Testis (tissue), 3 donors: ENCODE results near the gene PRELID1. TPM values are rescaled to one million over a fixed set of nuclear protein-coding genes. Genes with fewer than 3 reads are reported as not detected.

Source experiments
- DNase-seq: peaks from one replicate; pipeline ENCODE4 v3.0.0-alpha.2; 2019
- H3K27ac ChIP-seq, 2 donors: fragments of 200-600 bp; sonication (generic); one replicate each; pipeline ENCODE4 v1.5.1; 2019
- H3K27me3 ChIP-seq: fragments of 200-600 bp; sonication (generic); one replicate; pipeline ENCODE4 v1.5.1; 2019
- H3K36me3 ChIP-seq: fragments of 200-600 bp; sonication (generic); one replicate; pipeline ENCODE4 v1.5.1; 2017; ENCODE audit warnings: low read depth; ENCODE audit errors: missing control alignments
- H3K4me1 ChIP-seq: fragments of 200-600 bp; sonication (generic); one replicate; pipeline ENCODE4 v1.5.1; 2019
- H3K4me3 ChIP-seq, 2 donors: fragments of 200-600 bp; sonication (generic); one replicate each; pipeline ENCODE4 v1.5.1; 2017 to 2019
- H3K9me3 ChIP-seq: fragments of 200-600 bp; sonication (generic); one replicate; pipeline ENCODE4 v1.5.1; 2017
- POLR2A ChIP-seq: fragments of 450-650 bp; IDR thresholded peaks from one replicate; pipeline ENCODE4 v1.6.1; 2017; ENCODE audit warnings: antibody characterized with exemption, mild to moderate bottlenecking, moderate library complexity
- WGBS, 2 donors: methylation state at CpG; one replicate each; pipeline ENCODE4 v1.1.5; 2018; 5-methylcytosine and 5-hydroxymethylcytosine counted together
- intact Hi-C: fragments of 100-400 bp; cut with DNase I; formaldehyde crosslinking; loops from one replicate; pipeline ENCODE4 v1.15.1; 2023; ENCODE audit warnings: low total_unique reads
- polyA plus RNA-seq: library from polyadenylated mRNA; stranded (reverse); fragments of 350-450 nt; fragmentation: Illumina TruSeq; extraction: RNeasy Lipid Tissue Mini Kit (QIAGEN cat#74804); gene quantifications from one replicate; pipeline ENCODE4 v1.2.3, GENCODE V29; 2014; ENCODE audit warnings: low read depth, low replicate concordance; ENCODE audit not compliant: insufficient read depth
- total RNA-seq, 2 donors: library from RNA; depleted of rRNA; stranded (reverse); fragments of >200 nt; gene quantifications; one replicate each; pipeline ENCODE4 v1.2.3, GENCODE V29; 2016
- TF ChIP-seq, protein P1 (sequence below), 3 experiments: fragments of 450-650 bp in 2 of 3; fragments of 200-600 bp in 1 of 3; sonication (generic) in 1 of 3; IDR thresholded peaks; one replicate each; pipeline ENCODE4 v1.5.1; 2016 to 2019; ENCODE audit warnings: antibody characterized with exemption in 3 of 3, mild to moderate bottlenecking in 2 of 3, moderate library complexity in 1 of 3

The PRELID1 gene
- total and polyA plus RNA-seq, 3 donors from 2014 or later = 65.7 to 83.4 (median 78.3) TPM

DNA sequence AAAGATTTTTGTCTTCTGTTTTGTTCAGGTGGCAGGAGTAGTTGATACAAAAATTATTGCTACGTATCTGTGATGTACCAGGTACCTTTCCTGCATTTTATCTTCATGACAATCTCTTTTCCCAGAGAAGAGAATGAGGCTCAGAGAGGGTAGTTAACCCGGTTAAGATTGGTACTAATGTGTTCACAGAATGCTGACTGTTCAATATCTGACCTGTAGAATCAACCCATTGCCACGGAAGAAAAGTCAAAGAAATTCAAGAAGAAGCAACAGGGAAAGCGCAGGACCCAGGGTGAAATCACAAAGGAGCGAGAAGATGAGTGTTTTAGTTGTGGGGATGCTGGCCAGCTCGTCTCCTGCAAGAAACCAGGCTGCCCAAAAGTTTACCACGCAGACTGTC, 11.9 kb upstream of the PRELID1 start:
- H3K36me3 ChIP-seq = no peaks in the 10 kb centered on the region
- TF ChIP-seq, protein P1, sequence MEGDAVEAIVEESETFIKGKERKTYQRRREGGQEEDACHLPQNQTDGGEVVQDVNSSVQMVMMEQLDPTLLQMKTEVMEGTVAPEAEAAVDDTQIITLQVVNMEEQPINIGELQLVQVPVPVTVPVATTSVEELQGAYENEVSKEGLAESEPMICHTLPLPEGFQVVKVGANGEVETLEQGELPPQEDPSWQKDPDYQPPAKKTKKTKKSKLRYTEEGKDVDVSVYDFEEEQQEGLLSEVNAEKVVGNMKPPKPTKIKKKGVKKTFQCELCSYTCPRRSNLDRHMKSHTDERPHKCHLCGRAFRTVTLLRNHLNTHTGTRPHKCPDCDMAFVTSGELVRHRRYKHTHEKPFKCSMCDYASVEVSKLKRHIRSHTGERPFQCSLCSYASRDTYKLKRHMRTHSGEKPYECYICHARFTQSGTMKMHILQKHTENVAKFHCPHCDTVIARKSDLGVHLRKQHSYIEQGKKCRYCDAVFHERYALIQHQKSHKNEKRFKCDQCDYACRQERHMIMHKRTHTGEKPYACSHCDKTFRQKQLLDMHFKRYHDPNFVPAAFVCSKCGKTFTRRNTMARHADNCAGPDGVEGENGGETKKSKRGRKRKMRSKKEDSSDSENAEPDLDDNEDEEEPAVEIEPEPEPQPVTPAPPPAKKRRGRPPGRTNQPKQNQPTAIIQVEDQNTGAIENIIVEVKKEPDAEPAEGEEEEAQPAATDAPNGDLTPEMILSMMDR (IDR thresholded peaks at IDR 0.05) = no peak
- TF ChIP-seq POLR2A = no peak
- H3K9me3 ChIP-seq = no peaks in the 10 kb centered on the region
- no peak overlapping the region for H3K27ac ChIP-seq
- H3K27me3 ChIP-seq = no peaks in the 10 kb centered on the region
- H3K4me3 ChIP-seq = no peak overlapping the region
- WGBS, 2 donors = 96% methylated on average over 7 of the region's 7 CpGs
- intact Hi-C loops = no loop called here
- H3K4me1 ChIP-seq = no peaks in the 10 kb centered on the region
- DNase-seq = no peak

- no peaks in the 10 kb centered on the region for H3K36me3 ChIP-seq
- H3K9me3 ChIP-seq = no peaks in the 10 kb centered on the region
- intact Hi-C loops = no loop called here
- H3K27me3 ChIP-seq = no peaks in the 10 kb centered on the region
- H3K27ac ChIP-seq = no peak overlapping the region
- 89 to 90% methylated on average over 9 to 12 of the region's 12 CpGs for WGBS, 2 donors
- DNase-seq = no peak
- H3K4me1 ChIP-seq = no peaks in the 10 kb centered on the region
- no peak overlapping the region for H3K4me3 ChIP-seq
- TF ChIP-seq POLR2A = no peak
- TF ChIP-seq, protein P1 (IDR thresholded peaks at IDR 0.05) = no peak
These were observed 9.6 kb upstream of the PRELID1 start for GRCh38 chr5:177293819-177294581.

GRCh38 chr5:177294632-177295031, 9.0 kb upstream of the PRELID1 start:
- no peaks in the 10 kb centered on the region for H3K36me3 ChIP-seq
- intact Hi-C loops = no loop called here
- TF ChIP-seq, protein P1 (IDR thresholded peaks at IDR 0.05) = no peak
- TF ChIP-seq POLR2A = no peak

GRCh38 chr5:177295924-177296323, 7.7 kb upstream of the PRELID1 start:
- intact Hi-C loops = no loop called here
- 85 to 91% methylated on average over 9 of the region's 9 CpGs for WGBS, 2 donors
- Histone ChIP-seq H3K27me3 (no peaks in the 10 kb centered on the region), H3K4me3 (no peak overlapping the region), H3K9me3 (no peaks in the 10 kb centered on the region), H3K36me3 (no peaks in the 10 kb centered on the region), H3K27ac (no peak overlapping the region), H3K4me1 (peaks cover 3% of the 10 kb centered on the region)
- DNase-seq = no peak
- TF ChIP-seq, protein P1 (IDR thresholded peaks at IDR 0.05) = no peak
- TF ChIP-seq POLR2A = no peak

More at GRCh38 chr5:177294632-177295031, 9.0 kb upstream of the PRELID1 start:
- no peaks in the 10 kb centered on the region for H3K9me3 ChIP-seq
- H3K4me1 ChIP-seq = no peaks in the 10 kb centered on the region
- no peak for DNase-seq
- H3K27me3 ChIP-seq = no peaks in the 10 kb centered on the region
- H3K4me3 ChIP-seq = no peak overlapping the region
- no peak overlapping the region for H3K27ac ChIP-seq
- WGBS, 2 donors = 89 to 92% methylated on average over 3 of the region's 3 CpGs

GRCh38 chr5:177296581-177296980, 7.0 kb upstream of the PRELID1 start:
- Histone ChIP-seq H3K27me3 (no peaks in the 10 kb centered on the region), H3K27ac (no peak overlapping the region), H3K36me3 (no peaks in the 10 kb centered on the region), H3K4me3 (no peak overlapping the region), H3K9me3 (no peaks in the 10 kb centered on the region), H3K4me1 (peaks cover 3% of the 10 kb centered on the region)
- WGBS, 2 donors = 49 to 55% methylated on average over 4 of the region's 4 CpGs
- DNase-seq = no peak
- intact Hi-C loops = no loop called here
- TF ChIP-seq, protein P1 (IDR thresholded peaks at IDR 0.05) = no peak
- TF ChIP-seq POLR2A = no peak
